ENCODE results near the gene ERICH2. TPM values are rescaled to one million over a fixed set of nuclear protein-coding genes. Genes with fewer than 3 reads are reported as not detected.
A peak's percentile ranks its signal among the peaks of the same experiment; 100 is the strongest.

Gene ERICH2
- total RNA-seq, 1 donor from 2014 or later: not detected

DNA sequence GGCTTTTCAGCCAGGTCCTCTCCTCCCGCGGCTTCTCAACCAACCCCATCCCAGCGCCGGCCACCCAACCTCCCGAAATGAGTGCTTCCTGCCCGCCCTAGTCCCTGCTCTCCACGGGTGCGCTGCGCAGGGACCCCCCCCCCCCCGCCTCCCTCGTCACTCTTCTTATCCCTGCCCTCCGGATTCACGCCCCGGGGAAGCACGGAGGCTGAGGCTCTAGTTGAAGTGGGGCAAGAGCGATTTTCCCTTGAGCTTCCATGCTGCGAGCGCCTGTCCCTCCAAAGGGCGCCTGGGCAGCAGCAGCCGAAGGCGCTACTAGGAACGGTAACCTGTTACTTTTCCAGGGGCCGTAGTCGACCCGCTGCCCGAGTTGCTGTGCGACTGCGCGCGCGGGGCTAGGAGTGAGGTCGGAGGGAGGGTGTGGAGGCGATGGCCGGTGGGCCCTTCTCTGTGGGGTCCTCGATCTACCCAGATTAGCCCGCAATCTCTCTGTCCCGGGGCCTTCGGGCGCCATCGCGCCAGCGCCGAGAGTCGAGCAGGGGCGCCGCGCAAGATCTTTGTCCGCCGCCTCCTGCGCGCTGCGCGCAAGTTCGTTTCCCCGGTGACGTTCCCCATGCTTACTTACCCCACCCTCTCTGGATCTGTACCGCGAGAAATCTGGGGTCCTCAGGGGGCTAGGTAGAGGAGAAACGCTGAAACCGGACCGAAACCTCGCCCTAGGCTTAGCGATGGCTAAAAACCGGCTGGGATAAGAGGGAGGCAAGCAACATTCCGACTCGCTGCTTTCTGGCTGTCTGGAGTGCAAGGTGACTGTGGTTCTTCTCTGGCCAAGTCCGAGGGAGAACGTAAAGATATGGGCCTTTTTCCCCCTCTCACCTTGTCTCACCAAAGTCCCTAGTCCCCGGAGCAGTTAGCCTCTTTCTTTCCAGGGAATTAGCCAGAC is 47.2 kb downstream of the ERICH2 start:
- DNase-seq (ENCODE audit: low spot score): no peak

GRCh38 chr2:170818036-170818751 is 48.0 kb downstream of the ERICH2 start:
- no peak for DNase-seq (ENCODE audit: low spot score)

DNA sequence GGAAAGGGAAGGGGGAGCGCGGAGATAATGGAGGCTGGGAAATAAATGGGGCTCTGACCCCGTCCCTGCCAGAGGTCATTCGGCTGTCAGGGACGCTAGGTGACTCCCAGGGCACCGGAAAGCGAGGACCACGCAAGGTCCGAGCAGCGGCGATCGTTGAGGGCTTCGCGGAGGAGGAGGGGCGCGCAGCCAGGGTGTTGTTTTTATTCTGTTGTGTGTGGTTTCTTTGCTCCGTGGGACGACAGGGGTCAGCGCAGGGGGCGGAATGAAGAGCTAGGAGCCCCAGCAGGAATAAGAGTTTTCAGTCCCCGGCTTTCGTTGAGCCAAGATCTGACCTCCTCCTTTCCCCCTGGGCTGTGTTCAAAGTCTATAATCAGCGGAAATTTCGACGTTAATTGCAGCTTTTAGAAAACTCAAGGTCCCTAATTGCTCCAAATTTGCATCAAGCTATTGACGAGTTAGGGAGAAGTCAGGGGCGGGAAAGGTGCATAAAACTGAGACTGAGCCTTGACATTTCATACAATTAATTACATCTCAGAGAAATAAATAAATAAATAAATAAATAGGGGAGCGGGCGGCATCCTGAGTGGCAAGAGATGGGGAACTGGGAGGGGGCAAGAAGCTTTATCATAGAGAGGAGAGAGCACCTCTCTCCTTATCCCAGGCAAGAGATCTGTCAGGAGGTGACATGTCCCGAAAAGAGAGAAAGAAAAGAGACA is 48.7 kb downstream of the ERICH2 start:
- DNase-seq (ENCODE audit: low spot score): no peak

DNA sequence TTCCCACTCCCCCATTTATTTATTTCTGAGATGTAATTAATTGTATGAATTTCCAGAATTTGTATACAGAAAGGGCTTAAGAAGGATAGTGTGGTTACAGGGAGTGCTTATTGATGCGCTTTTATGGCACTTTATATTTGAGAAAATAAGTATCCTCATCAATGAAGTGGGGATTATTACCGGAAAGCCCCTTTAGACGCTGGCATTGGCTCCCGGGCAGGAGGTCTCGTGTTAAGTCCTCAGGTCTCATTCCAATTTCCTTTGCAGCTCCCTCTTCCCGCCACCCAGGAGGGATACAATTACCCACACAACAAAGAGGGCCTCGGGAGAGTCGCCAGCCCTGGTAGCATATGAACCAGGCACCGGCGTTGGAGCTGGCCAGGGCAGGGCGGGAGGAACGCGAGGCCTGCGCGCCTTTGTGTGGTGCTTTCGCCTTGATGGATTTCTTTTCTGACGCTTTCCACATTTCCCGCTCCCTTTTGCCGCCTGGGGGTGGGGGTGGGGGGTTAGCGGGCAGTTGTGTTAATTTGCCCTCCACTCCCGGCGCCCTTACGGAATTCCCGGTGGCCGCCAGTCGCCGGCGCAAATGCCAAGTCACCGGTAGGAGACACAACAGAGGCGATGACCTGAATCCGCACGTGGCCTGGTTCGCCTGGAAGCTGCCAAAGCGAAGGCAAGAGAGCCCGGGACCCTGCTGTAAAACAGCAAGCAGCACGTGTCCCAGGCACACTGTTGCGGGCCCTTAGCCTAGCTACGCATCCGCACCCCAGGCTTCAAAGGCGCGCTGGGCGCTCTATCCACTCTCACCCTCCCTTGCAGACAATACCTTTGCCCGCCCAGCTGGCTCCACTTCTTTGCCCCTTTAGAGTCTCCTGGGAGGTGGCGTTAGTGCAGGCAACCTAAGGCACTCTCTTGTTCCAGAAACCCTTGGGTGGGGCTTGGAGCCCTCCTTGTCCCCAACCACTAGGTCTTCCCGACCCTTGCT is 49.8 kb downstream of the ERICH2 start:
- no peak for DNase-seq (ENCODE audit: low spot score)

DNA sequence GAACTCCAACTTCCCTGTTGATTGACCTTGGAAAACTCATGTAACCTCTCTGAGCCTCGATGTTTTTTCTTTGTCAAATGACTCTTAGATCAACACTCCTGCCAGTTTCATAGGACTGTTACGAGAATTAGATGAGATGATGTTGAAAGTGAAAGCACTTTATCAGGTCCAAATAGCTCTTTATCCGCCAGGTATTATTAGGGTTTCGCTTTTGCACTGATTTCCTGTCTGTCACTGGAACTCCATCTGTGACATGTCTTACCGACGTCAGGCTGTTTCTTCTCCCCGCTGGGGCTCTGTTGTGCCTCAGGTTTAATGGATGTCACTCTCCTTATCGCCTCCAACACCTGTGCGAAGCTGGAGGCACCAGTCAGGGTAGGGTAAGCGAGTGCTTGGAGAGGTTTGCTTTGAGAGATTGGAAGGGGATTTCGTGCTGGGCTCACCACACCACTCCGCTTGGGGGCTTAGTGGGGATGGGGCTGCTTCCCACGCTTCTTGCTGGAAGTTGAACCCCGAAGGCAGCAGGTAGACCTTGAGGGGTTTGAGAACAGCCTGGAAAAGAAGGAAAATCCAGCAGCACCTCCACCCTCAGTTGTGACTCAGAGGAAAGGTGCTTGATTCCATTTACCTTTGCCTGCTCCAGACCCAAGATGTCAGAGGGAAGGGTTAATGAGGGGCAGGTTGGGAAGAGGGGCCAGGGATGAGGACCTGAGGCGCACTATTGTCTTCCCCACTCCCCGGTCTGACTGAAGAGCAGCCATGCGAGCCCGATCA is 50.8 kb downstream of the ERICH2 start:
- DNase-seq (ENCODE audit: low spot score): no peak

DNA sequence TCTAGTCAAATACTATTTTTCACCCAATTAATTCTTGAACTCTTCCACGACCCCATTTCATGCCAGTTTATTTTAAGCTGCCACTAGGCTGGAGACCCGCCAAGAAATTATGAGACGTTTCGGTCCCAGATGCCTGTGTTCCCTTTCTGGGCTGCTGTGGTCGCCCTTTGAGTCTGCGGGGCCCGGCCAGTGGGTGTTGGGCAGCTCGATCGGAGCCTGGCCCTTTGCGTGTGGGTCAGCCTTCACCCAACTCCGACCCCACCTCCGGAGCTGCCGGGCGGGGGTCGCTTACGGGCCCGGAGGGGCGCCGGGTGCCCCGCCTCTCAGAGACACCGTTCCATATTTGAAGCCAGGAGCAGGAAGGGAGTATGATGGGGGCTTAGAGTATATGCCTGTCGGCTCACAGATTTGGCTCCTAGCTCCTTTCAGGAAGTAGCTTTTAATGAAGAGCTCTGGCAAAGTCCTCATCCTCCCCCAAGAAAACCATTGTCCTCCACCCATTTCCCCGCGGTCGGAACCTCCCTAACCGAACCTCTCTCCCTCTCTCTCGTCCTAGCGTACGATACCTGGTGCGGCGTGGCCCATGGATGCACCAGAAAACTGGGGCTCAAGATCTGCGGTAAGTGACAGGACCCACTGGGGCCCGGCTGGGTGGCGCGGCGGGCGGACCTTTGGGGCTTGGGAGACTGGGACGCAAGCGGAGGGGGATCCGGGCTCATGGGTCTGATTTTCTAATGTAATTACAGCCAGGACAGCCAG is 51.5 kb downstream of the ERICH2 start:
- DNase-seq (ENCODE audit: low spot score): no peak

DNA sequence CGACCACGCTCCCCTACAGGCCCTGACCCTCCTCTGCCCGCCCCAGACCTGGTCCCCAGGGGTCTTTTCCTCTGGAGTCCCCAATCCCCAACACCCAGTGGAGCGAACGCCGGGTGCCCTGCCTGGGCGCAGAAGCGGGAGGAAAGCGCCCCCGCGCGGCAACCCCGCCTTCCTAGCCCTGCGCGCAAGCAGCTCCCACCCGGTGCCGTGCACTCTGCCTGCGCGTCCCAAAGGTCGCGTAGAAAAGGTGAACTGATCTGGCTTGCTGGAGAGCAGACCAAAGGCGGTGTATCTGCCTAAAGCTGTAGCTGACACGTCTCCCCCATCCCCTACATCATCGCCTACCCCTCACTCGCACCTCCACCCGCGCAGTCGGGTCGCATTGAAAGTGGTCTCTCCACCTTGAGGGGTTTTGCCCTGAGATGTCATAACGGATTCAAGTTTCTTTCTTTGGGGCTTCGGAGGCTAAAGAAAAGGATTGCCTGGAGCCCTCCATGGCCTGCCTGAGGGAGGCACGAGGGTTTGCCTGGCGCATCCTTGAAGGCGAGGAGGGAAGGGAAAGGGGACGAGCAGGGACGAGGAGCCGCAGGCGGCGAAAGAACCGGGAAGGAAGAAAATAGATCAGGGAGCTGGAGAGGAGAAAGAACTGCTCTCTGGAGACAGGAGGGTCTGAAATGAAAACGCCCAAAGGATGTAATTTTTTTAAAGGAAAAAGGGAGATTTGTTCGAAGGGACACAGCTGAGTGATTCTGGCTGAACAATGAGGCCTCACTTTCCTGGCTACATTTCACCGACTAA is 52.3 kb downstream of the ERICH2 start:
- DNase-seq (ENCODE audit: low spot score): no peak

- no peak for DNase-seq (ENCODE audit: low spot score)
These were observed 53.1 kb downstream of the ERICH2 start for GRCh38 chr2:170823088-170823897.

DNA sequence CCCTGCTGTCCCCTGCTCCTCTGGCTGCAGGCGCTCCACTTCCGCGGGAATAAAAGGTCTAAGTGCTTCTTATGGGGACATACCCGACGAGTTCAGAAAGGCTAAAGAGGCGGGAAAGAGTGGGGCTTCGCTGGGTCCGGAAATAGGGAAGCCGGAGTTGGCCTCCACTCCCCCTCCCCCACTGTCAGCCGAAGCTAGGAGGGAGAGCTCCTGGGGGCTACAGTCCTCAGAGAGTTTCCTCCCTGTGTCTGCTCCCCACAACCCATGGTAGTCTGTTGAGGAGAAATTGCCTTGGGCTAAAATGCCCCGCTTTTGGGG is 53.7 kb downstream of the ERICH2 start:
- DNase-seq (ENCODE audit: low spot score): no peak

DNA sequence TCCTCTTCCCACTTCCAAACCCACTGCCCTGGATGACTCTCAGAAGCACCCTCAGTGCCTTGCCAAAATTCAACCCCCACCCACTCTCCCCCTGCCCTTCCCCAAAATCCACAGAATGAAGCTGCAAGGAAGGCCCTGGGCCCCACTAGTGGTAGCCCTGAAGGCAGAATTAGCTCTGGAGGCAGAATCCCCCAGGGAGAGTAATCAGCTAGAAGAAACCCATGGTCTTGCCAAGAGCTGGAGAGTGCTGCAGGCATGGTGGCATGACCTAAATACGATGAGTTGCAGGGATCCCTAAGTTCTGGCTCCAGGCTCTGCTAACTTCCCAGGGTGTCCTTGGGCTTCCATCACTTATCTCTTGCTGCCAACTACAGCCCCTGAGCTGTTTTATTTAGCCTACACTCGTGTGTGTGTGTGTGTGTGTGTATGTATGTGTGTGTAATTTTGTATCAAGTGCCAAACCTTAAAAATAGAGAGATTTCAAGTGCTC is 54.4 kb downstream of the ERICH2 start:
- DNase-seq (ENCODE audit: low spot score): no peak

GRCh38 chr2:170827841-170828532 is 57.8 kb downstream of the ERICH2 start:
- no peak for DNase-seq (ENCODE audit: low spot score)

DNA sequence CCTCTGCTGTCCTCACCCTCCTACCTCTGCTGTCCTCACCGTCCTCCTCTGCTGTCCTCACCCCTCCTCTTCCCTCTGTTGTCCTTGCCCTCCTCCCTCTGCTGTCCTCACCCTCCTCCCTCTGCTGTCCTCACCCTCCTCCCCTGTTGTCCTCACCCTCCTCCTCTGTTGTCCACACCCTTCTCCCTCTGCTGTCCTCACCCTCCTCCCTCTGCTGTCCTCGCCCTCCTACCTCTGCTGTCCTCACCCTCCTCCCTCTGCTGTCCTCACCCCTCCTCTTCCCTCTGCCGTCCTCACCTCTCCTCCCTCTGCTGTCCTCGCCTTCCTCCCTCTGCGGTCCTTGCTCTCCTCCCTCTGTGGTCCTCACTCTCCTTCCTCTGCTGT is 58.3 kb downstream of the ERICH2 start:
- DNase-seq (ENCODE audit: low spot score): no peak

GRCh38 chr2:170829036-170829435 is 58.9 kb downstream of the ERICH2 start:
- no peak for DNase-seq (ENCODE audit: low spot score)

DNA sequence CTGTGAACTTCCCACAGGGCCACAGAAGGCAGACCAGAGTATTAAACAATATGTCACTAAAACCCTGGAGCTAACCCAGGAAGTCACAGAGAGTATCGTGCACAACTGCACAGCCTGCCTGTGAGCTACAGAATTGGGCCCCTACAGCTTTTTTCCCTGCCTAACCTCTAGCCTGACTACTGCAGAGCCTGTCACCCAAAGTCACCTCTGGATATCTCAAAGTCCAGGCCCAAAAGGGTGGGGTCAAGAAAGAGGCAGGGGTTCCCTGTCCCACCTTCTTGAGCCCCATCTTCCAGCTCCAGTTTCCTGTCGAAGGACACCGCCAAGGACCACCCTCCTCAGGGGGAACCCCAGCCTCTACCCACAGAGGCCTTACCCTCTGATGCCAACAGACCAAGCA is 60.0 kb downstream of the ERICH2 start:
- no peak for DNase-seq (ENCODE audit: low spot score)

GRCh38 chr2:170831115-170831514 is 60.9 kb downstream of the ERICH2 start:
- no peak for DNase-seq (ENCODE audit: low spot score)

GRCh38 chr2:170836027-170836426 is 65.8 kb downstream of the ERICH2 start:
- DNase-seq (ENCODE audit: low spot score): peak; percentile 49

- DNase-seq (ENCODE audit: low spot score): no peak
These were observed 70.6 kb downstream of the ERICH2 start for GRCh38 chr2:170840717-170841210.
